K562 treated with DMSO at 1 percent for 24 hours (cell line): ENCODE data around the gene MACF1. TPM values are rescaled to one million over a fixed set of nuclear protein-coding genes. Genes with fewer than 3 reads are reported as not detected.

Experiments
- total RNA-seq: library from RNA; unstranded; fragments of 300-600 nt; gene quantifications from 2 replicates; pipeline ENCODE4 v1.2.3, GENCODE V29; 2022; ENCODE audit warnings: low read depth; ENCODE audit not compliant: insufficient read depth

Gene MACF1
- 85.9 and 91.6 TPM in 2 replicates for total RNA-seq

GRCh38 chr1:39204441-39205081, at the start of gene MACF1:
Gene MACF1, plus strand, starts transcription at chr1:39204695. Its CDS starts 328 bp downstream, at chr1:39205023.

GRCh38 chr1:39491146-39491921, 286.8 kb downstream of the MACF1 start, which contains the start of gene BMP8A:
Gene BMP8A, plus strand, starts transcription at chr1:39491636. Its CDS starts 356 bp downstream, at chr1:39491992.

Other genes starting within 250 kb of the MACF1 start
- 94.6 and 98.3 TPM in 2 replicates for gene AKIRIN1, start 213.4 kb upstream of the MACF1 start, total RNA-seq
- gene NDUFS5, start 178.3 kb upstream of the MACF1 start, total RNA-seq: 518 and 553 TPM in 2 replicates